Measurements from ENCODE around the gene CA5A.
"Not testable (repeated sequence)": the region's sequence is repeated elsewhere in the genome, so short reads cannot be mapped to it uniquely, and the experiment has no call there.

The CA5A gene

GRCh38 chr16:87874639-87875427 is 61.5 kb downstream of the CA5A start:
- no peak overlapping the region for H3K4me3 ChIP-seq (ENCODE audit: control insufficient read depth, low read depth, low read length)
- TF ChIP-seq CTCF (IDR thresholded peaks at IDR 0.05; ENCODE audit: control insufficient read depth, insufficient read depth, low read depth, low read length, missing control alignments) = no peak
- DNase-seq (ENCODE audit: low read depth) = no peak

- not testable (repeated sequence) for DNase-seq (ENCODE audit: low read depth); H3K4me3 ChIP-seq (ENCODE audit: control insufficient read depth, low read depth, low read length)
Measured at GRCh38 chr16:87870418-87871291, 65.7 kb downstream of the CA5A start.

- not testable (repeated sequence) for H3K4me3 ChIP-seq (ENCODE audit: control insufficient read depth, low read depth, low read length); DNase-seq (ENCODE audit: low read depth)
Measured at GRCh38 chr16:87869879-87870417, 66.4 kb downstream of the CA5A start.

- not testable (repeated sequence) for DNase-seq (ENCODE audit: low read depth)
- peak within 1 kb of the TSS; percentile 76 for H3K4me3 ChIP-seq (ENCODE audit: control insufficient read depth, low read depth, low read length)
Measured at GRCh38 chr16:87869061-87869878, 67.1 kb downstream of the CA5A start, which contains the start of gene SLC7A5. TSS of gene SLC7A5 (minus strand) at chr16:87869507. CDS start at chr16:87869422, 85 bp downstream.

- peak; percentile 79 for DNase-seq (ENCODE audit: low read depth)
- H3K4me3 ChIP-seq (ENCODE audit: control insufficient read depth, low read depth, low read length) = peak overlapping the region; percentile 76
Measured at GRCh38 chr16:87868254-87869029, 67.9 kb downstream of the CA5A start.

GRCh38 chr16:87865902-87866555 is 70.3 kb downstream of the CA5A start:
- peak overlapping the region; percentile 9 for H3K4me3 ChIP-seq (ENCODE audit: control insufficient read depth, low read depth, low read length)
- not testable (repeated sequence) for DNase-seq (ENCODE audit: low read depth)

GRCh38 chr16:87864331-87864989 is 71.9 kb downstream of the CA5A start:
- TF ChIP-seq CTCF (IDR thresholded peaks at IDR 0.05; ENCODE audit: control insufficient read depth, insufficient read depth, low read depth, low read length, missing control alignments) = no peak
- no peak overlapping the region for H3K4me3 ChIP-seq (ENCODE audit: control insufficient read depth, low read depth, low read length)
- no peak for DNase-seq (ENCODE audit: low read depth)

GRCh38 chr16:87863327-87863635 is 73.0 kb downstream of the CA5A start:
- DNase-seq (ENCODE audit: low read depth); H3K4me3 ChIP-seq (ENCODE audit: control insufficient read depth, low read depth, low read length): not testable (repeated sequence)

- DNase-seq (ENCODE audit: low read depth); H3K4me3 ChIP-seq (ENCODE audit: control insufficient read depth, low read depth, low read length): not testable (repeated sequence)
Measured at GRCh38 chr16:87862597-87863326, 73.6 kb downstream of the CA5A start.

GRCh38 chr16:87861300-87862099 is 74.8 kb downstream of the CA5A start:
- H3K4me3 ChIP-seq (ENCODE audit: control insufficient read depth, low read depth, low read length); DNase-seq (ENCODE audit: low read depth): not testable (repeated sequence)

All from AG09309 (cell line).